IgD-negative memory B cell (primary cell): Measurements from ENCODE around the gene DCLRE1C. TPM values are rescaled to one million over a fixed set of nuclear protein-coding genes. Genes with fewer than 3 reads are reported as not detected.
"Not testable (repeated sequence)": the region's sequence is repeated elsewhere in the genome, so short reads cannot be mapped to it uniquely, and the experiment has no call there.

ENCODE experiments used
- H3K27ac Mint-ChIP-seq, 3 donors: one replicate each; pipeline ENCODE4 v1.8.0; 2020 to 2022; ENCODE audit warnings: mild to moderate bottlenecking in 3 of 3, mixed read lengths in 3 of 3, moderate library complexity in 1 of 3
- H3K27me3 Mint-ChIP-seq: one replicate; pipeline ENCODE4 v1.8.0; 2021; ENCODE audit warnings: mixed read lengths
- H3K36me3 Mint-ChIP-seq: one replicate; pipeline ENCODE4 v1.8.0; 2020; ENCODE audit warnings: mild to moderate bottlenecking, mixed read lengths
- H3K4me1 Mint-ChIP-seq, 3 donors: one replicate each; pipeline ENCODE4 v1.8.0; 2020 to 2022; ENCODE audit warnings: mixed read lengths in 3 of 3, mild to moderate bottlenecking in 1 of 3
- H3K4me3 Mint-ChIP-seq, 4 donors: one replicate each; pipeline ENCODE4 v1.8.0; 2020 to 2022; ENCODE audit warnings: mild to moderate bottlenecking in 4 of 4, mixed read lengths in 4 of 4, moderate library complexity in 3 of 4
- H3K9me3 Mint-ChIP-seq, 3 donors: one replicate each; pipeline ENCODE4 v1.8.0; 2020 to 2021; ENCODE audit warnings: mixed read lengths in 3 of 3, mild to moderate bottlenecking in 1 of 3
- polyA plus RNA-seq: library from polyadenylated mRNA; unstranded; fragments of 300-500 nt; fragmentation: Illumina TruSeq; gene quantifications from one replicate; pipeline ENCODE4 v1.2.3, GENCODE V29; 2021

The DCLRE1C gene
- polyA plus RNA-seq, result 49.7 TPM

DNA sequence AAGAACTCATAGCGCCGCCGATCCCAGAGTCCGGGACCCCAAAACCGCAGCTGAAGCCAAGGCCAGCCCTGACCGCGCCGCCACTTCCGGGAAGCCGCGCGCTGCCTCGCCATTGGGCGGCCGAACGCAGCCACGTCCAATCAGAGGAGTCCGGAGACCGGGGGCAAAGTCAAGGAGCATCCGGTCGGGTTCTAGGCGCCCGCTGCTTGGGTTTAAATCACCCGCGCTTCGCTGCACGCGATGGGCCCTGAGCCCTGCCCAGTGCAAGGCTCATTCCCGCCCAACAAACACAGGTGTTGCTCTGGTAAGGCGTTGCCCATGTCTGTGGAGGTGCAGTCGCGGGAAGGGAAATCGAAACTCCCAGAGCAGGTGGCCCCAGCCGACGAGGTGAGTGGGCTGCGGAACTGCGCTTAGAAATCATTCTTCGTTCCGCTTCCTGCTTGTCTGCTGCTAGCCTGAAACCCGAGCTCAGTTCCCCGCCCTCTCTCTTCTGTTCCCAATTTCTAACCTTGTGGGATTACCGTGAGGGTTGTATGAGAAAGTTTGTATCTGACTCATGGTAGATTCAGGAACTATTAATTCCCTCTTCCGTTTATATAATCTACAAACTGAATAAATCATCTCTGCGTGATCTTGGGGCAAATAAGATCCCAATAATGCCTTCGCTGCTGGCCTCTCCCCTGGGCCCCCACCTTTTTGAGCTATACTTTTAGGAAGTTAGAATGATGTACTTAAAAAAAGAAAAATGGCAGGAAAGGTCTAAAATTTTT is at the start of gene DCLRE1C:
TSS of gene DCLRE1C (minus strand) at position 96 of the 770 bp plus-strand sequence. CDS start at position 10, 86 bp downstream.
- peak within 1 kb of the TSS; percentile 51 to 98 (median 96) for H3K27ac Mint-ChIP-seq
- H3K27me3 Mint-ChIP-seq, result no peaks in the 10 kb centered on the region
- no peaks in the 10 kb centered on the region for H3K9me3 Mint-ChIP-seq
- H3K4me1 Mint-ChIP-seq, result peaks cover 39 to 42% (median 40%) of the 10 kb centered on the region in 3 donors
- H3K4me3 Mint-ChIP-seq, result peak within 1 kb of the TSS; percentile 84 to 94 (median 90)
- peaks cover 4% of the 10 kb centered on the region for H3K36me3 Mint-ChIP-seq

GRCh38 chr10:14995964-14996565 is 42.2 kb upstream of the DCLRE1C start:
- Mint-ChIP-seq H3K27ac (no peak overlapping the region), H3K4me1 (peaks cover 0 to 3% (median 2%) of the 10 kb centered on the region in 3 donors), H3K36me3 (no peaks in the 10 kb centered on the region), H3K9me3 (no peaks in the 10 kb centered on the region), H3K4me3 (no peak overlapping the region), H3K27me3 (peaks cover 6% of the 10 kb centered on the region)

- peak overlapping the region in 2 of 4 donors; percentile 35 to 58 for H3K4me3 Mint-ChIP-seq
- H3K27me3 Mint-ChIP-seq, H3K27ac Mint-ChIP-seq, H3K4me1 Mint-ChIP-seq, H3K9me3 Mint-ChIP-seq, H3K36me3 Mint-ChIP-seq: not testable (repeated sequence)
Measured at GRCh38 chr10:14993500-14994455, 39.9 kb upstream of the DCLRE1C start.

DNA sequence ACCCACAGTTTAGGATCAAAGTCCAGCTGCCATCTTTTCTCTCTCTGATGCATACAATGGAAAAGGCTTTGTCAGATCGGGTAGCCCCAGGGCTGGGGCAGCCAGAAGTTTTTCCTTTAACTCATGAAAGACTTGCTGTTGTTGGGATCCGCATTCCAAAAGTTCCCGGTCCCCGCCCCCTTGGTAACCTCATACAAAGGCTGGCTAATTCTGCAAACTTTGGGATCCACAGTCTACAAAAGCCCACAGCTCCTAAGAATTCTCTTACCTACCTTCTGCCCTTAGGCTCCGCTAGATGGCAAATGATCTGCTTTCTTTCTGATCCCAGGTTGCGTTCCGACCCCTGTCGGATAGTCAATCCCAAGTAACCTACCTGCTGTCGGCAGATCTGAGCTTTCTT is 38.4 kb upstream of the DCLRE1C start:
- not testable (repeated sequence) for H3K27me3 Mint-ChIP-seq, H3K4me3 Mint-ChIP-seq, H3K9me3 Mint-ChIP-seq, H3K36me3 Mint-ChIP-seq, H3K4me1 Mint-ChIP-seq
- peak overlapping the region in 1 of 3 donors; percentile 1 for H3K27ac Mint-ChIP-seq

DNA sequence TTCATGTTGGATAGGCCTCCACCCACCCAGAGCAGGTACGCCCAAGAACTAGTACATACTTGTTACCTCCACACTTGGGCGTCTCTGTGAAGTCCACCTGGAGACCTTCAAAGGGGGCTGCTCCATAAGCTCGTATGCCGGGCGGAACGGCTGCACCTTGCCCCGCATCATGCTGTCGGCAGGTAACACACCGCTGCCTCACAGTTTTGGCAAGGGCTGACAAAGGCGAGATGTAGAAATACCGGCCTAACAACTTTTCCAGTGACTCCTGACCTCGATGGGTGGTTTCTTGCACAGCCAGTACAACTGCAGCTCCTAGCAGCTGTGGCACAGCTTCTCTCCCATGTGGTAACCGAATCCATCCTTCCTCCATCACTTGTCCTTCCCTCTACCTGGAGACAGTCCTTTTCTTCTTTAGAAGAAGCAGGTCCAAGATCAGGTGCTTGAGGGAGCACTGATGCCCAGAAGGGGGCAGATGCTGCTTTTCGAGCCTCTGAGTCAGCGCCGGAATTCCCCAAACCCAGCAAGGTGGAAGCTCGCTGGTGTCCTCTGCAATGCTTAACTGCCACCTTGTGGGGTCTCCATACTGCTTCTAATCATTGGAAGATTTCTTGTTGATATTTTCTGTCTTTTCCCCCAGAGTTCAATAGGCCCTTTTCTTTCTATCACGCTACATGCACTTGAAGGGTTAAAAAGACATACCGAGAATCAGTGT is 37.3 kb upstream of the DCLRE1C start:
- H3K4me3 Mint-ChIP-seq, H3K27ac Mint-ChIP-seq, H3K4me1 Mint-ChIP-seq, H3K36me3 Mint-ChIP-seq, H3K27me3 Mint-ChIP-seq, H3K9me3 Mint-ChIP-seq: not testable (repeated sequence)

DNA sequence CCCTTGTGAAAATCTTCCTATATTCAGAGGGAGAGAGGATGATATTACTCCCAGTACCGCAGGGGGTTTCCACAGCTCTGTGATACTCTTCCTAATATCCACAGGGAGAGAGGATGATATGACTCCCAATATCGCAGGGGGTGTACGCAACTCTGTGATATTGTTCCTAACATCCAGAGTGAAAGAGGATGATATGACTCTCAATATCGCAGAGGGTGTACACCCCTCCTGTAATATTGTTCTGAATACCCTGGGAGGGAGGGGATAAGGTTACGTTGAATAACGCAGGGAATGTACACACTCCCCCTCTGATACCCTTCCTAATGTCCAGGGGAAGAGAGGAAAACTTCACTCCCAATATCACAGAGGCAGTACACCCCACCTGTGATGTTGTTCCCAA is 35.7 kb upstream of the DCLRE1C start:
- H3K27me3 Mint-ChIP-seq, H3K4me3 Mint-ChIP-seq, H3K36me3 Mint-ChIP-seq, H3K9me3 Mint-ChIP-seq, H3K27ac Mint-ChIP-seq, H3K4me1 Mint-ChIP-seq: not testable (repeated sequence)

- Mint-ChIP-seq H3K9me3 (no peaks in the 10 kb centered on the region), H3K4me3 (no peak overlapping the region), H3K4me1 (no peaks in the 10 kb centered on the region), H3K36me3 (no peaks in the 10 kb centered on the region), H3K27ac (no peak overlapping the region), H3K27me3 (no peaks in the 10 kb centered on the region)
Measured at GRCh38 chr10:14982744-14983143, 28.8 kb upstream of the DCLRE1C start.

DNA sequence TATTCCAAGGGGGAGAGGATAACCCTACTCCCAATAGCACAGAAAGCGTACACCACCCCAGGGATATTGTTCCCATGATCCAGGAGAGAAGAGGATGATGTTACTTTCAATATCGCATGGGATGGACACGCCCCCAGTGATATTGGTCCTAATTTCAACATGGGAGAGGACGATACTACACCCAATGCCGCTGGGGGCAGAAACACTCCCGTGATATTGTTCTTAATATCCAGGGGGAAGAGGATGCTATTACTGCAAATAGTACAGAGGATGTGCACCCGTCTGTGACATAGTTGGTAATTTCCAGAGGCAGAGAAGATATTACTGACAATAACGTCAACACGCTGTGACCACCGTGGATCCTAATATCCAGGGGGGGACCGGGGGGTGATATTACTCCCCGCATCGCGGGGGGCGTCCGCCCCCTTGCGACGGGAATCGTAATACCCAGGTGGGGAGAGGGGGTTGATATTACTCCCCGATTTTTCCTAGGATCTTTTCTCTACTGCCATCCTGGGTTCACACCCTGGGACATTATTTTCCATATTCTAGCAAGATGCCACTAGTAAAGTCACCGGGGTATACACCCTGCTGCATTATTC is 21.9 kb upstream of the DCLRE1C start:
- Mint-ChIP-seq H3K27me3 (peaks cover 4% of the 10 kb centered on the region), H3K9me3 (no peaks in the 10 kb centered on the region), H3K36me3 (no peaks in the 10 kb centered on the region), H3K4me1 (peaks cover 0 to under 1% (median 0%) of the 10 kb centered on the region in 3 donors), H3K27ac (no peak overlapping the region), H3K4me3 (peak overlapping the region in 2 of 4 donors; percentile 5 to 13)

DNA sequence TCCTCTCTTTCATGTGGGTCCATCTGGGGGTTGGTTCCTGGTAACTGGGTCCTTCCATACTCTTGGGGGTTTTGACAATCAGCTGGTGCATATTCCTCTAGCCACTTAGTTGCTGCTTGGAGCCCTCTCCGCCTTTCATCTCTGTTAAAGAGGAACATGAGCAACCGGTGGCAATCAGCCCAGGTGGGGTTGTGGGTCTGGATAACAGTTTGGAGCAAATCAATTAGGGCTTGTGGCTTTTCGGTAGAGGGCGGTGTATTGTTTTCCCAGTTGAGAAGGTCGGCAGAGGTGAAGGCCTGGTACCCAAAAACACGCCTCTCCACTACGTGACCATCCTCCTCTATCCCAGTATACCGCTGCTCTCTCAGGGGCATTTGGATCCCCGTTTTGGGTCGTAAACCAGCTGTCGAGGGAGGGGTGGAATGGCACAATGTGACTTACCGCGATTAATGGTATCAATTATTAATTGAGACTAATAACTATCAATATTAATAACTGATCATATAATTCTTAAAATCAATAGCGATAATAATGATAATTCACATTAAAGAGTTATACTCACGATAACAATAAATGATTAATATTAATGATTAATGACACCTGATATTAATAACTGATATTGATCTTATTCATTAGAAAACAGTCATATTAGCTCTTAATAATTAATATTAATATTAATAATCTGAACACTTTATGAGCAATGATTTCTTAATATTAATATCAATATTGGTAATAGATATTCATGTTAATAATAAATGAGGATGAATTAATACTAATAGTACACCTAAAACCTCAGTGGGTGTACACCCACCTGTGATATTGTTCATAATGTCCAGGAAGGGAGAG is 20.5 kb upstream of the DCLRE1C start:
- not testable (repeated sequence) for H3K27me3 Mint-ChIP-seq, H3K27ac Mint-ChIP-seq, H3K36me3 Mint-ChIP-seq, H3K4me3 Mint-ChIP-seq, H3K9me3 Mint-ChIP-seq, H3K4me1 Mint-ChIP-seq

GRCh38 chr10:14971867-14972448 is 18.1 kb upstream of the DCLRE1C start:
- H3K4me1 Mint-ChIP-seq, result peaks cover 0 to 2% (median 0%) of the 10 kb centered on the region in 3 donors
- H3K4me3 Mint-ChIP-seq, result no peak overlapping the region
- no peak overlapping the region for H3K27ac Mint-ChIP-seq
- no peaks in the 10 kb centered on the region for H3K36me3 Mint-ChIP-seq
- no peaks in the 10 kb centered on the region for H3K9me3 Mint-ChIP-seq
- H3K27me3 Mint-ChIP-seq, result peaks cover 4% of the 10 kb centered on the region

GRCh38 chr10:14967897-14968296 is 14.0 kb upstream of the DCLRE1C start:
- H3K4me3 Mint-ChIP-seq, result no peak overlapping the region
- H3K27me3 Mint-ChIP-seq, result no peaks in the 10 kb centered on the region
- no peaks in the 10 kb centered on the region for H3K36me3 Mint-ChIP-seq
- H3K9me3 Mint-ChIP-seq, result no peaks in the 10 kb centered on the region
- no peak overlapping the region for H3K27ac Mint-ChIP-seq
- H3K4me1 Mint-ChIP-seq, result peaks cover 0 to 2% (median 0%) of the 10 kb centered on the region in 3 donors

DNA sequence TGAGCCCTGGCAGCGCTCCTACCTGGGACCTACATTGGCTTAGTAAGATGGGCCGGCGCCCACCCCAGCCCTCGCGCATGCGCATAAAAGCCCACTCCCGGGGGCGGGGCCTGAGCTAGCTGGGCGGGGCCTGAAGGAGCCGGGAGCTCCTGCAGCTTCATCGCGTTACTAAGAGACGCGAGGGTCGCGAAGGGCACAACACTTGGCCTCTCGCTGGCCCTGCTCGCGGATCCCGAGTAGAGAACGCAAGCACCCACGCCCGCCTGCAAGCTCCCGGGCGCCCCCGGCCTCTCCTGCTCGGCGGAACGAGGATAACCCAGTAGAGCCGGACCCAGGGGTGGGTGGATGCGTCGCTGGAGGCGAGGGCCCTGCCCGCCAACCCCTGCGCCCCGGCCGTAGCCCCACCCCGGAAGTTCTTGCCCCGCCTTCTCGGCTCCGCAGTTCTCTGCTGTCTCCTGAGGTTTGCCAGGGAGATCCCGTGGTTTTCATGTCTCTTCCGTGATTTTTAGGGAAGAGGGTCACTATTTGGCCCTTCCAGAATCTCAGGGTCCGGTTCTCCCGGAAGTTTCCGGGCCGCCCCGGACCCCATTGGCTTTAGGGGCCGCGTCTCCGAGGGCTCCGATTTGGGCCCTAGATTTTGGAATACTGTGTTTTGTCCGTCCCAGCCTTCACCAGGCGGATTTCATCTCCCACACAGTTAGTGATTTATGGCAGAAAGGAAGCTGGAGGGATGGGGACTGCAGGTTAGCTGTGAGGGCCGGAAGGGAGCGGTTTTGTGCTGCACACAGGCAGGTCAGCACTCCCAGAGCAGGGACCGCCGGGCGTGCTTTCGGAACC is 5.5 kb upstream of the DCLRE1C start, which contains the start of gene MEIG1:
TSS of gene MEIG1 (plus strand) at position 168 of the 837 bp plus-strand sequence. CDS start 7,081 bp downstream, outside the sequence.
- Mint-ChIP-seq H3K4me3 (peak within 1 kb of the TSS; percentile 93 to 99 (median 99)), H3K9me3 (no peaks in the 10 kb centered on the region), H3K4me1 (peaks cover 15 to 24% (median 16%) of the 10 kb centered on the region in 3 donors), H3K36me3 (no peaks in the 10 kb centered on the region), H3K27ac (peak within 1 kb of the TSS; percentile 98 to 99 (median 98)), H3K27me3 (no peaks in the 10 kb centered on the region)
